Testis (tissue), 2 donors: ENCODE results near the gene SSBP2.

Source experiments
- CTCF ChIP-seq, 3 experiments: fragments of 450-650 bp in 2 of 3; fragments of 200-600 bp in 1 of 3; sonication (generic) in 1 of 3; IDR thresholded peaks; one replicate each; pipeline ENCODE4 v1.5.1; 2016 to 2019; ENCODE audit warnings: antibody characterized with exemption in 3 of 3, mild to moderate bottlenecking in 2 of 3, moderate library complexity in 1 of 3
- POLR2A ChIP-seq: fragments of 450-650 bp; IDR thresholded peaks from one replicate; pipeline ENCODE4 v1.6.1; 2017; ENCODE audit warnings: antibody characterized with exemption, mild to moderate bottlenecking, moderate library complexity

- TF ChIP-seq CTCF (IDR thresholded peaks at IDR 0.05) (no peak), POLR2A (no peak)
Observed at GRCh38 chr5:81522571-81522970, 228.3 kb downstream of the SSBP2 start.
